MV-4-11 (cell line): ENCODE measurements around the gene CTNNA3.

Source experiments
- DNase-seq: peaks from one replicate; lab custom pipeline; 2025; lab: John Stamatoyannopoulos, UW

The CTNNA3 gene

DNA sequence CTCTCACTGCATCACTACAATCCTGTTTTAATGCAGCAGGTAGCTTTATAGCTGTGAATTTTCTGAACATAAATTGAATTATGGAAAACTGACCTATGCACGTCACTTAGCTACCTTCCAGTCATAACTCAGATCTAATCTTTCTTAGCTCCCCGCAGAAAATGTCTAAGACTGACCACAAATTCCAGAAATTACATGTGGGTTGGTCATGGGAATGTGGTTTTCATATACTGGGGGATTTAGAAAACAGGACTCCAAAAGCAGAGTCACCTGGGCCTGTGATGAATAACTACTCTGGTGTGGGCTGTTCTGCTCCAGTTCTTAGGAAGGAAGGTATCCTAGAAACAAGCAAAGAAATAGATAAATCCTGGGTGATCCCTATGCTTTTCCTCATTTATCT, 948.5 kb downstream of the CTNNA3 start:
- DNase-seq, result no peak

DNA sequence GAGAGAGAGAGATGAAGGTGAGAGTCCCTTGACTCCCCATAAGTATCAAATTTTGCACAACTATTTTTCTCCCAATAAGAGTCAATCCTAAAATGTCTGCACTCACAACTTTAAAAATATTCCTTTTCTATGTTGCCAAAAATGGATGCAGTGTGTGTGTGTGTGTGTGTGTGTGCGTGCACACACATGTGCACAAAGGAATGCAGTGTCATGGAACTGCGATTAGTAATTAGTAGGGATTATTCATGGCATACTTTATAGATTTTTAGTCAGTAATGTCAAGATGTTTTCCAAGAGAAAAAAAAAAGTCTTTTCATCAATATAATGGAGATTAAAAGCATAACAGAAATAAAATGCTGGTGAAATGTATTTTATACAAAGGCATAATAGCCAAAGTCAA, 949.3 kb downstream of the CTNNA3 start:
- no peak for DNase-seq

DNA sequence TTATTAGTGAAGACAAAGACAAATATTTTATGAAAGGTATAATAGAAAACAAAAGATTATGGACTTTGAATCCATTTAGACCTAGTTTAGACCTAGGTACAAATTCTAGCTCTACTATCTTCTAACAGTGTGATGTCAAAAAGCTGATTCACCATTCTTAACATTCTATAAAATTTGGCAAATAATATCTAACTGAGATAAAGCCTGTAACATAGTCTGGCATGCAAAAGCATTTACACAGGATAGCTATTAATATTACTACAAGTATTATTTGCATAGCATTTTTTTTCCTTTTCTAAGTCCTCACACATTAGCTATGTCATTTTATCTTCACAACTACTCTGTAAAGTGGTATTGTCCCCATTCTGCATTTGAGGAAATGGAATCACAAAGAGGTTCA, 949.7 kb downstream of the CTNNA3 start:
- DNase-seq, result no peak

DNA sequence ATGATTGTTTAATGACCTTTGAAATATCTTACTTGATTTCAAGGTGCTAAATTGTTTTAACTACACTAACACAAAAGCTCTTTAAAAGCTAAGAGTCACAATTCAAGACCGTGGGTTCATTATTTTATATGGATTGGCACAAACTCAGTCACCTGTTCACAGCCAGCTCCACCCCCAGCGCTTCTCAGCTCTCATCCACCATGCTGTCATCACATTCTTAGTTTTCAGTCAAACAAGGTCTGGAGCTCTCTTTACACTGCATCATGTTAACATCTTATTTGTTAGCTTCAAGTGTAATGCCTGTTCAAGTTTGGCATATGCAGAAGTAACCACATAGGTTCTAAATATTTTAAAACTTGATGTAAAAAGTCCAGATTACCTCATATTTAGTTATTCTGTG, 951.1 kb downstream of the CTNNA3 start:
- no peak for DNase-seq

DNA sequence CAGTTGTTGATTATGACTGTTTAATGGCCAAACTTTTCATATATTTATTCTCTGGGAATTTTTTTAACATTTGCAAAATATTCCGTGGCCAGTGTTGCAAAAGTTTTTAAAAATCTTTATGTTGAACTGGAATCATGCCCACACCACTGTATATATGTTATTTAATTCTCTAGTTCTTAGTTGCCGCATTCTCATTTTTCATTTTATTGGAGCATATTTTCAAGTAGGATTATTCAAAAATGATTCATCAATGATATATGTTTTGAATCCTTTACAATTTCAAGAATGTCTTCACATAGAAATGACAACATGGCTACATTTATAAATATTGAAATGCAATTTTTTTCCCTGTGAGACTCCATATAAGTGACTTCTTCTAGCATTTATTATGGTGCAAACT, 958.8 kb downstream of the CTNNA3 start:
- DNase-seq, result no peak

DNA sequence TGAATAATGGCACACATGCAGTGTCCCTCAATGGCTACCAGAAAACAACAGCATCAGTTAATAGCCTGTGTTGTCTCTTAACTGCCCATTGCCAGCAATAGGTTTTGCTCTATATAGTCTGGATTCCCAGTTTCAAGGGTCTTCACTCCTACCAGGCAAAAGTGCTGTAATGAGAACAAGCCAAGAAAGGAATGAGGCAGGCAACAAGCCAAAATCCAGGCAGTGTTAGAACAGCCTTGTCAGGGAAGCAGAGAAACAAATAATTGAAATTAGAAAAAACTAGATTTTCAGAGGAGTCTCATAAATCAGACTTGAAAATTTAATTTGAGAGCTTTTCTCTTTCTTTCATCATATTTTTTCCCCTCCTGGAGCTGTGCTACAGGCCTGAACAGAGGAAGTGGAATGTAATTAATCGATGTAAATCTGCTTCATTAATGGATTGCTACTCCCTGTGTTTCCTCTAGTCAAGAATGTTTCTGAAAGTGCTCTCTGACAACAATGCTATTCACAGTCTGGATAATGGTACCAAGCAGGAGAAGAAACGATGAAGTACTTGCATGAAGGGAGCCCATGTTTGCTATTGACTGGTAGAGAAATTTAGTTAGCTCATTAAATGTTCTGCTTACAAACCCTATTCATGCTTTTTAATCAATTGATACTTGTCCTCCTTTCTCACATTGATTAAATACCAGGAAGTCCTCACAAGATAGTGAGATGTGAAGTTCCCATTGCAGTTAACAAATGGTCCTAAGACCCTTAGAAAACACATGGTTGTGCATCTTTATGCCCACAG, 972.2 kb downstream of the CTNNA3 start:
- DNase-seq, result no peak

DNA sequence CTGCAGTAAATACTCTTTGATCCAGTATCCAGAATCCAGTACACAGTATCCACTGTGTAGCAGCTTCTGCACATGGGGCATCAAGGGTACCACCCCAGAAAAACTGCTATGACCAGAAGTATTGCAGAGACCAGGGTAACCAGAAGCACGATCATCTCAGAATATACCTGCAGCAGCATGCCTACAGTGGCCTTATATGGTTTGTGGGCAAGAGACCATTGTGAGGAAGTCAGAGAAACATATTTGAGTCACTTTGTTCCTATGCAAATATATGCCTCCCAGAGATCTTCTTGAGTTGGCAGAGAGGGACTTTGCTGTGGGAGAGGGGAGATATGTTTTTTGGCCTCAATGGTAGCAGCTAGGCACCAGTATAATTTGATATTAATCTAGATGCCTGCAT, 976.5 kb downstream of the CTNNA3 start:
- DNase-seq, result no peak

DNA sequence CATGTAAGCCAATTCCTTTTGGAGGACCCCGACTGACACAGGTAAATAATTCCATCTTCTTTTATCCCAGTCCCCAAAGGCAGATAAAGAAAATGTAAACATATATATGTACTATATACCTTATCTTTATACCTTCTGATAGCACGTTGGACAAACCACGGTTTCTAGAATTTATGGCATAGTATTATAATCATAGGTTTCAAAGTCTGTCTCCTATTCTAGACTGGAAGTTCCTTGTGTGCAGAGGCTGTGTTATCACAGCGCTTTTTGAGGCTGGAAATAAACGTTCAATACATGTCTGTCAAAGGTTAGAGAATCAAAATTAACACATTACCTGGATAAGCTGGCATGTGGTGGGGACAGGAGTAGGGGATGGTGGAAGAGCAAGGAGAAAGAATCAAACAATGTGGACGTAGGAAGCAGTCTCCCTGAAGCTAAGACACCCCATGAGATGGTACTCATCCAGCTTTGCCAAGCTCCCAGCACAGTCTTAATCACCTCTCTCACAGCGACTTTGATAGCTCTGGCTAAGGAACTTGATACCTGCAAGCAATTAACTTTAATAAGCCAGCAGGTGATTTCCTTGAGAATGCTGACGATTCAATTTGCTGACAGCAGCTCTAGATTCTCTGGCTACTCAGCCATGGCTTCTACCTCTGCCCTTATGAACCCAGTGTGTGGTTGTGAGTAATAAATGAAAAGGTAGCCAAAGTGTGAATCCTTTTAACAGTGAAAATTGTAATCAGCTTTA, 978.6 kb downstream of the CTNNA3 start:
- no peak for DNase-seq

DNA sequence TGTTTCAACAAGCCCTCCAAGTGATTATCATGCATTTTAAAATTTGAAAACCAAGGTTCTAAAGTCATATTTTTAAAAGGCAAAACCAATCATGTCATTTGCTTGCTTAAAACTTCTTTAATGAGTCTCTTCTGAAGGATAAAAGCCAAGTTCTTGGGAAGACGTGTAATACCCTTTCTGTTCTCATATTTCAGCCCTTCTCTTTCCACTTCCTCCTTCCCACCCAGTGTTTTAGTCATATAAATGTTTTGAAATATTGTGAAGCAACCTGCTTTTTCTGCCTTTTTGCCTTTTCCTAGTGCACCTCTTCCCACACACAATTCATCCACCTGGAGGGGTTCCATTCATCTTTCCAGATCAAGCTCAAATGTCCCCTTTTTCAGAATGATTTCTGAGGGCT, 981.3 kb downstream of the CTNNA3 start:
- peak; percentile 1 for DNase-seq

DNA sequence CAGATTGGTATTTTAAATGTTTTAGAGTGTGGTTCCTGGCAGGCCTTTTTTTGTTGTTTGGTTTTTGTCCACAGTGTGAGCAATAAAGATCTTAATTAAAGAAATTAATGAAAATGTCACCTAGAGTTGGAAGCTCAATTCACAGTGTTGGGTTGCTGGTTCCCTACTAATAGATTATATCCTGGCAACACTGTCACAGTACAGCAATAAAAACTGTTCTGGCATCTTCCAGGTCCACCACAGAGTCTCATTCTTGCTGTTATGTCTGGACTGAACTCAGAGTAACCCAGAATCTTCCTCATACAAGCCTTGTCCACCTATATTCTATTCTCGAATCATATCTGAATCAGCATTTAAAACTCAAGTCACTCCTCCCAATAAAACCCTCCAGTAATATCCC, 982.6 kb downstream of the CTNNA3 start:
- no peak for DNase-seq

DNA sequence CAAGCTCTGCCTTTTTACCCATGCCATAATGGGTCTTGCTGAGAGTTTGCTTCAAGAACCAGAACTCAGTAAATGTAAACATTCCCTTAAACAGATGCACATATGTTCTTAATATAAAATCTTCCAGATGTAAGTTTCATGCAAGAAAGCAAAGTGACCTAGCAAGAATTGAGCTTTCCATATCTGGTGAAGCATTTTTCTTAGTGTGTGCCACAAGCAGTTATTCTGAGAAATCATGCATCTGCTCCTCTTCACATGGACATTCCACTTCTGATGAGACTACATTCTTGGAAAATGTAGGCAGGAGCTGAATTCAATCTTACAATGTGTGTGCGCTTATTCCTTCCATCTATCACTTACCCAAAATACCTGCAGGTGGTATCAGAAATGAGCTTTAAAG, 997.9 kb downstream of the CTNNA3 start:
- no peak for DNase-seq

DNA sequence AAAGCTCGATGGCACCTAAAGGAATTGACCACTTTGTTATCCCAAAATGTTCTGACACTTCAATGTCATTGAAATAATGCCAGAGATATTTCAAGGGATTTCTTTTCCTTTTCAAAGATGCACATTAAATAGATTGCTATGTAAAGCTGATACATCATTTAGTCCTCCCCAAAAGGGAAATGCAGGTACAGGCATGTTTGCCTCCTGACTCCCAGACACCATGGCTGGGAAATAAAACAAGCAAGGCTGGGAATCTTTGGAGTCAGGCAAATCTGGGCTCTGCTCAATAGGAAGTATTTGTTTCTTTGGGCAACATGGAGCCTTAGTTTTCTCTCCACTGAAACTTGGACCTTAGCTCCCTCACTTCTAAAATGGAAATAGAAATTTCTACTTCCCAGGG, 1000.9 kb downstream of the CTNNA3 start:
- no peak for DNase-seq

DNA sequence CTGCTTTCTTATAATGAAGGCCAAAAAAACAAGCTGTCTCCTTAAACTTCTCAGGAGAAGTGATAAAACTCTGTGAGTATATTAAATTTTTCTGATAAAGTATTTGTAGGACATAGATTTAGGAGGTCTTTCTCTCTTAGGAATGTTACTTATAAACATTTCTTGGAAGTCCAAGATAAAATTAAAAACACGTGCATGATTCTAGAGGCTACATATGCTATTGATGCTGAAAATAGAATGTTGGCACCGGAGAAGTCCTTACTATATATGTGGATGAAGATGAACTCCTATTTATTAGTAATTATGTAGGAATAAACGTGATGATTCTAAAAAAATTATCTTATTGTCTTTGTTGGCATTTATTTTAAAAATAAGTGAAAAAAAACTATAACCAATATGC, 1011.4 kb downstream of the CTNNA3 start:
- no peak for DNase-seq

DNA sequence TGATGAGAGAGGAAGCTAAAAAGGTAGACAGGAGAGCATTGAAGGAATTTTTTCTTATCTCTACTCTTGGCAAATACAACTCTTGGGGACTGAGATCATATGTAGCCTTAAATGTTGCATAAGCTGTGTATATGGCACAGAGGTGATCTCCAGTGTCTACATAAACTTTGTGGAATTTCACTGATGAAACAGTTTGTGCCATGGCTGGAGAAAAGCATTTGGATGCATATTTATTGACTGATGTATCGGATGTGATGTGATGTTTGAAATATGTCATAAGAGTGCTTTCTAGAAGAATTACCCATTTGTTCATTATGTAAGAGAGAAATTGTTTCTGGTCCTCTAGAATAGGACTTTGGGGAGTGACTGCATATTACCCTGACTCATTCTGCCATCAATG, 1015.1 kb downstream of the CTNNA3 start:
- DNase-seq, result no peak

DNA sequence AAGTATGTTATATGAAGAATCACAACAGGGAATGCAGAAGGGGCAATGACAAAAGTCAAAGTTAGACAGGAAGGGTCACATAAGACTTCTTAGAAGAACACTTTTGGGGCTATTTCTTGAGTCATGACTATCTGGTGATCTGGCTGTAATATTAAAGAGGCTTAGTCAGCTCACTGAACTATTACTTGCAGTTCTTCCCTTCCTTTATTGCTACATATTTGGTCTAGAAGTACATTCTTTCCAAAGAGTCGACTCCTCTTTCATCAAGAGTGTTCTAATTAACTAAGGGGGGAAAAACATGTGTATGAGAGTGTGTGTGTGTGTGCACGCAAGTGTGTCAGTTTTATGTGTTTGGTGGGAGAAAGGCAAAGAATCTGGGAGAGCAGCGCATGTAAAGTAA, 1017.5 kb downstream of the CTNNA3 start:
- DNase-seq, result no peak

DNA sequence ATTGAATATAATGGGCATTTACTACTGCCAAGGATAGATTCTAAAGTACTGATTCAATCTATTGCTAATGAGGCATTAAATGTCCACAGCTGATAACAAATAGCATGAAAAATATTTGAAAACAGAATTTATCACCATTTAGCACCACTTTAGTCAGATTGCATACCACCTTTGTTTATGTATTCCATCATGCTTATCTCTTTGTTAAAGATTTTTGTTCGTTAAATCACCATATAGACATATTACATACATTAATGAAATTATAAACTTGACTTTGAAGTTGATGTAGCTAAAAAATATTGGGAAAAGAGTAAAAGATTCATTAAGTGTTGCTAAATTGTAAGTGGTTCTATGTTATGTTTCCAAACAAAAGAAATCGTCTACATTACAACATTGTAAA, 1022.9 kb downstream of the CTNNA3 start:
- no peak for DNase-seq

DNA sequence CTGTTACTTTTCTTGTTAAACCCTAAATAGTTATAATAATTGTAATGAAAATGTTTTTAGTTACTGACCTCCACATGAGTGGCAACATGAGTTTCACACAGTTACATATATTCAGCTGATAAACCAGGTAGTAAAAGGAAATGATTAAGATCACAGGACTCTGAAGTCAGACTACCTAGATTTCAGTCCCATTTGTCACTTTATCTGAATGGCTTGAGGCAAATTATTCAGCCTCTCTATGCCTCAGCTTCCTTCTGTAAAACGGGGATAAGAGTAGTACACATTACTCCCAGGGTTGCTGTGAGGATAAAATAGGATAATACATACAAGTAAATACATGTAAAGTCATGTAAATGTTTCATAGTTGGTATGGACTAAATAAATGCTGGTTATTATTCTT, 1024.4 kb downstream of the CTNNA3 start:
- DNase-seq, result no peak

DNA sequence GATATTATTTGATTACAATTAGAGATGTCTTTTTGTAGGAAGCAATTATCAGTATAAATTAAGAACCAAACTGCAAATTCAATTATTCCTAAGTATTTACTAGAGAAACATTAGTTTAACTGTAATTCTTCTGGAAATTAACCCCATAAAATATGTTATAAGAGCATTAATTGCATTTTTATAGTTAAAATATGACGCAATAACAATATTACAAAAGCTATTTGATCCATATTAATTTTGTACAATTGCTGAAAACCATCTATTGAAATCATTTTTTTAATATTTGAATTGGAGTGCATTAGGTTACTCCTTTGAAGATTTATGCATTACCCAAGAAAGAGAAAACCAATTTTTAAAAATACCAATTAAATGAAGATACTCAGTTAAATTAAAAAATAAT, 1024.9 kb downstream of the CTNNA3 start:
- DNase-seq, result no peak

DNA sequence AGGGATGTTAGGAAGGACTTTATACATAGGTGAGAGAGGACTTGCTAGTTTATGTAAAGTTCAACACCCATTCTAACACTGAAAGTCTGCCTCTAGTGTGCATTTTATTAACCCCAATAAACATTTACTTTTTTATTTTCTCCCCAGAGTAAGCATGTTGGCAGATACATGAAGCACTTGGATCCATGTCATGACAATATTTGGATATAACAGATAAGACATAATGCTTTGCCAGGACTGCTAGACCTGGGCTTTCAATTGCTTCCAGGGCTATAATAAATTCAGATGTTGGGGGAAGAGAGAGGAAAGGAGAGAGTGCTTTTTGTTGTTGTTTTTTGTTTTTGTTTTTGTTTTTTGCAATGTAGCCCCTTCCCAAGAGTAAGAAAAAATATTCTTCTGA, 1039.5 kb downstream of the CTNNA3 start:
- DNase-seq, result no peak

DNA sequence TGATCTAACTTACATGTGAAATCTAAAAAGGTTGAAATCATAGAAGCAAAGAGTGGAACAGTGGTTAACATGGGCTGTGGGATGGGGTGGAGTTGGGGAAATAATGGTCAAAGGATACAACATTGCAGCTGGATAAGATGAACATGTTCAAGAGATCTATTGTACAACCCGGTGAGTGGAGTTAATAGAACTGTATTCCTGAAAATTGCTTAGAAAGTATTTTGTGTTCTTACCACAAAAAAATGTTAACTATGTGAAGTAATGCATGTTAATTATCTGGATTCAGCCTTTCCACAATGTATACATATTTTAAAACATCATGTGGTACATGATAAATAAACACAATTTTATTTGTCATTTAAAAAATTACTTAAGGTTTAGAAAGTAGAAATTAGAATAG, 1041.1 kb downstream of the CTNNA3 start:
- no peak for DNase-seq

DNA sequence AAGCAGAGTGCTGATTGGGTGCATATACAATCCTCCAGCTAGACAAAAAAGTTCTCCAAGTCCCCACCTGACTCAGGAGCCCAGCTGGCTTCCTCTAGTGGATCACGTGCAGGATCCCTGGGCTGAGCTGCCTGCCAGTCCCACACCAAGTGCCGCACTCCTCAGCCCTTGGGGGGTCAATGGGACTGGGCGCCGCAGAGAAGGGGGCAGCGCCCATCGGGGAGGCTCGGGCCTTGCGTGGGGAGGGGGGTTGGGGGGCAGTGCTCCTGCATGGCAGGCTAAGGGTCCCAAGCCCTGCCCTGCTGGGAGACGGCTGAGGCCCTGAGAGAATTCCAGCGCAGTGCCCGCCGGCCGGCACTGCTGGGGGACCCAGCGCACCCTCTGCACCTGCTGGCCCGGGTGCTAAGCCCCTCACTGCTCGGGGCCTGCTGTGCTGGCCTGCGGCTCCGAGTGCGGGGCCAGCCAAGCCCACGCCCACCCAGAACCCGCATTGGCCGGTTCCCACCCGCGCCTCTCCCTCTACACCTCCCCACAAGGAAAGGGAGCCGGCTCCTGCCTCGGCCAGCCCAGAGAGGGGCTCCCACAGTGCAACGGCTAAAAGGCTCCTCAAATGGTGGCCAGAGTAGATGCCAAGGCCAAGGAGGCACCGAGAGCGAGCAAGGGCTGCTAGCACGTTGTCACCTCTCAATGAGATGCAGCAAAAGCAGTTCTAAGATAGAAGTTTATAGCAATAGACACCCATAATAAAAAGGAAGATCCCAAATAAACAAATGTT, 1044.5 kb downstream of the CTNNA3 start:
- DNase-seq, result no peak

DNA sequence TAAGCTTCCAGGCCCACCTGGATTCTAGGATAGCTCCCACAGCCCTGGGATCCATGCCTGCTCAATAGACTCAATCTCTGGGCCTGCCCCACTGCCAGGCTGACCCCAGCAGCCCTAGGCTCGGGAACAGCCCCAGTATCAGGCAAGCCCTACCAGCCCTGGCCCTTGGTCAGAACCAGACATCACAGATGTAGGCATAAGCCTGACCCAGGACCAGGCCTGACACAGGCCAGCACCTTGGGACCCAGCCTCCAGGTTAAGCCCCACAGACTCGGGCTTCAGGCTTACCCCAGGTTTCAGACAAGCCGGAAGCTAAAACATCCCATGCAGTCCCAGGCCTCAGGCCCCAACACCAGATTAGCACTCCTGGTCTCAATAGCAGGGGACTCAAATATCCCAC, 1046.4 kb downstream of the CTNNA3 start:
- DNase-seq, result no peak

DNA sequence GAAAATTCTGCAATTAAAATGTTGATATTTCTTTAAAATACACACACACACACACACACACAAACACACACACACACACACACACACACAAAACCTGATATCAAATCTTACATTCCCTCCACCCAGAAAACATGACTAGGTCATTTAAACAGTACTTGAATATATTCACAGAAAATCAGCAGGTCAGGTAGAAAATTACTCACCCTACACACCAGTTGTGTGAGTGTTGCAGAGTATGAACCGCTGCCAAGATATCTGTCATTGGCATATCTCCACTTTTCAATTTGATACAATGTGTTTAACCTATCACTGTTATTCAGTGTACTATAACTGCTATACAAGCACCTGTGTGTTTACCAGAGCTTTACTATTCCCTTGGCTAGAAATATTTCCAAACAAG, 1053.8 kb downstream of the CTNNA3 start:
- DNase-seq, result no peak
